Measurements from ENCODE around the gene LTK. TPM values are rescaled to one million over a fixed set of nuclear protein-coding genes. Genes with fewer than 3 reads are reported as not detected.

The LTK gene
- total RNA-seq, 1 donor from 2014 or later: 0.69 TPM

DNA sequence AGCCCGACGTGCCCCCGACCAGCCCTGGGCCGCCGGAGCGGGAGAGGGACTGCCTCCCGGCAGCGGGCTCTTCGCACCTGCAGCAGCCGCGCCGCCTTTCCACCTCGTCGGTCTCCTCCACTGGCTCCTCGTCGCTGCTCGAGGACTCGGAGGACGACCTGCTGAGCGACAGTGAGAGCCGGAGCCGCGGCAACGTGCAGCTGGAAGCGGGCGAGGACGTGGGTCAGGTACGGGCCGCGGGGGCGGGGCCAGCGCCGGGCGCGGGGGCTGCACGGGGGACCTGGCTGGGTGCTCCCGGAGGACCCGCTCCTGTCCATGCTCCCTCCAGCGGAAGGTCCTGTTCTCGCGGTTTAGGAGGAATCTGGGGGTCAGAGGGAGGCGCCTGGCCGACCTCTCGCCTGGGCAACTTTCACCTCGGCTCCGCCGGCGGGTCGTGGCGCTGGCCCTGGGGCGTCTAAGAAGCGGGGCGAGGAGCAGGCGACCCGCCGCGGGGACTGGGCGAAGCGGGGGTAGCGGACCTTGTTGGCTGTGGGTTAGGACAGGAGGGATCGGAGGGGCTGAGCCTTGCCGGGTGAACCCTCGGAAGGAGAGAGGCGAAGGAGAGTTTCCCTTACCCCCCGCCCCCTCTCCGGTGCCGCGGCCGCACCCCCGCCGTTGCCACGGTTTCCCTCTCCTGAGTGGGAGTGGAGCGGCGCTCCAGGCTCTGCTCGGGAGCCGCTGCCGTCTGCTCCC lies 19.3 kb downstream of the LTK start:
- DNase-seq (ENCODE audit: low read depth): no peak
- TF ChIP-seq, protein P1, sequence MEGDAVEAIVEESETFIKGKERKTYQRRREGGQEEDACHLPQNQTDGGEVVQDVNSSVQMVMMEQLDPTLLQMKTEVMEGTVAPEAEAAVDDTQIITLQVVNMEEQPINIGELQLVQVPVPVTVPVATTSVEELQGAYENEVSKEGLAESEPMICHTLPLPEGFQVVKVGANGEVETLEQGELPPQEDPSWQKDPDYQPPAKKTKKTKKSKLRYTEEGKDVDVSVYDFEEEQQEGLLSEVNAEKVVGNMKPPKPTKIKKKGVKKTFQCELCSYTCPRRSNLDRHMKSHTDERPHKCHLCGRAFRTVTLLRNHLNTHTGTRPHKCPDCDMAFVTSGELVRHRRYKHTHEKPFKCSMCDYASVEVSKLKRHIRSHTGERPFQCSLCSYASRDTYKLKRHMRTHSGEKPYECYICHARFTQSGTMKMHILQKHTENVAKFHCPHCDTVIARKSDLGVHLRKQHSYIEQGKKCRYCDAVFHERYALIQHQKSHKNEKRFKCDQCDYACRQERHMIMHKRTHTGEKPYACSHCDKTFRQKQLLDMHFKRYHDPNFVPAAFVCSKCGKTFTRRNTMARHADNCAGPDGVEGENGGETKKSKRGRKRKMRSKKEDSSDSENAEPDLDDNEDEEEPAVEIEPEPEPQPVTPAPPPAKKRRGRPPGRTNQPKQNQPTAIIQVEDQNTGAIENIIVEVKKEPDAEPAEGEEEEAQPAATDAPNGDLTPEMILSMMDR (conservative IDR thresholded peaks at IDR 0.05; ENCODE audit: low read depth, low read length): peak; percentile 9
- H3K4me3 ChIP-seq (ENCODE audit: low read depth, low read length): peak overlapping the region; percentile 57

DNA sequence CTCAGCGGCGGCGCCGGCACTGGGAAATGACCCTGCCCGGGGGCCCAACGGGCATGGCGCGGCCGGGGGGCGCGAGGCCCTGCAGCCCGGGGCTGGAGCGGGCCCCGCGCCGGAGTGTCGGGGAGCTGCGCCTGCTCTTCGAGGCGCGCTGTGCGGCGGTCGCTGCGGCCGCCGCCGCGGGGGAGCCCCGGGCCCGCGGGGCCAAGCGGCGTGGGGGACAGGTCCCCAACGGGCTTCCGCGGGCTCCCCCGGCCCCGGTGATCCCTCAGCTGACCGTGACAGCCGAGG lies 19.8 kb downstream of the LTK start:
- no peak for DNase-seq (ENCODE audit: low read depth)

DNA sequence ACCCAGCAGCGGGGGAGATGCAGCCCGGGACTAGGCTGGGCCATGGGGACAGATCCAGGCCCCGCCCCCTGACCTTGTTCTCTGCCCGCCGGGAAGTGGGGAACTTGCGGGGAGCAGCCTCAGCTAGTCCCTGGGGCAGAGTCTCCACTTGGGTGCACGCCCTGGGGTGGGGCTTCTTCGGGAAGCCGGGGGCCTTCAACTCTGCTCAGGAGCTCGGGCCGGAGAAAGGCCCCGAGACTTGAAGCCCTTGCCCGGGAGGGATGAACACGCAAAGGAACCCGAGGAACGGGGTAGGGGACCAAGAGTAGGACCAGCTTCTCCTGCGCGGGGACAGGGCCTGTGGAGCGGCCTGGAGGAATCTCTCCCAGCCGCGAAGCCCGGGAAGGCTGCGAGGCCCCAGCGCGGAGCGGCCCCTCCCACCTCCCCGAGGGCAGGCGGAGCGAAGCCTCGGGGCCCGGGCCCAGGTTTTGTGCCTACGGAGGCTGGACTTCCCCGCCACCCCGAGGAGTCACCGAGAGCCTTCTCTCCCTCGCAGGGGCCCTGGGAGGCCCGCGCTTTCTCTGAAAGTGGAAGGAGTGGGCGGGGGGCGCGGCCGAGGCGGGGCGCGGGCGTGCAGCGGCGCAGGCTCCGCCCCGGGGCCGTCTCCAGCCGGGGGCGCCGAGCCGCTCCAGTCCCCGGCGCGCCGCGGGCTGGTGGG lies 20.3 kb downstream of the LTK start, which contains the start of gene ITPKA:
ITPKA (plus strand) TSS at position 670 of the 697 bp plus-strand sequence. CDS start 54 bp downstream, outside the sequence.
- peak within 1 kb of the TSS; percentile 63 for H3K4me3 ChIP-seq (ENCODE audit: low read depth, low read length)

More for the DNA sequence above, 19.8 kb downstream of the LTK start:
- peak overlapping the region; percentile 63 for H3K4me3 ChIP-seq (ENCODE audit: low read depth, low read length)
- TF ChIP-seq, protein P1 (conservative IDR thresholded peaks at IDR 0.05; ENCODE audit: low read depth, low read length): no peak

DNA sequence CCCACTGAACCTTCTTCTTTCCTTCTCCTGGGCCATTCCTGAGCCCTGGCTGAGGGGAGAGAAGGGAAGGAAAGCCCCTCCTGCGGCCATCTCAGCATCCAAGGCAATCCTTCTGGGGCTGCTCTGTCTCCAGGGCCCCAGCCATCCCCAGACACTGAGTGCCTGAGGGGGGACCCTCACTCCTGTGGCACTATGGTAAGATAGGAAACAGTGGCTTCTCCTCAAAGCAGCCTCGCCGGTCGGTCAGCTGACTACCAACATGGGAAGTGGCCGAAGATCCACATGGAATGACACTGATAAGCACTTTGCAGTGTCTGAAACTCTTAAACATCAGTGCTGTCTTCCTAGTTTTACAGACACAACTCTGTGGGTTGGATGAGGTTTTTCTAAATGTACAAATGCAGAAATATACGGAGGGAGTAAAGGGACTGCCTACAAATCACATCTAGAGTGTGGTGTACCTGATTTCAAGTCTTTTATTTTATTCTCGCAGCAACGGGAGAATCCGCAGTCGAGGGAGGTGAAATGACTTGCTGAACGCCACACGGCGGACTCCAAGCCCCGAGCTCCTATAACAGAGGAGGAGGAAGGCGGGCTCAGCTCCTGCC lies 20.9 kb downstream of the LTK start:
- DNase-seq (ENCODE audit: low read depth): no peak
- peak overlapping the region; percentile 63 for H3K4me3 ChIP-seq (ENCODE audit: low read depth, low read length)
- TF ChIP-seq, protein P1 (conservative IDR thresholded peaks at IDR 0.05; ENCODE audit: low read depth, low read length): no peak

More for the DNA sequence above, 20.3 kb downstream of the LTK start, which contains the start of gene ITPKA:
- DNase-seq (ENCODE audit: low read depth): no peak
- TF ChIP-seq, protein P1 (conservative IDR thresholded peaks at IDR 0.05; ENCODE audit: low read depth, low read length): no peak

DNA sequence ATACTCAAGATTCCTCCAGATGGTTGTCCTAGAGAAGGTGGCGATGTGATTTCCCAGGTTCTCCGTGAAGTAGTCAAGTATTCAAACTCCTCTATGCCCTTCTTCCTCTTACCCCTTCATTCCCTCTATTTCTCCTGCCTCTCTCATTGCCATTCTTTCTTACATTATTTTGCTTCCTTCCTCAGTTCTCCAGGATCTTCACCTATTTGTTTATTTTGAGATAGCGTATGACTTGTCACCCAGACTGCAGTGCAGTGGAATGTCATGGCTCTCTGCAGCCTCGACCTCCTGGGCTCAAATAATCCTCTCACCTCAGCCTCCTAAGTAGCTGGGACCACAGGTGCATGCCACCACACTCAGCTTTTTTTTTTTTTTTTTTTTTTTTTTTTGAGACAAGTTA lies 21.7 kb downstream of the LTK start:
- TF ChIP-seq, protein P1 (conservative IDR thresholded peaks at IDR 0.05; ENCODE audit: low read depth, low read length): no peak
- H3K4me3 ChIP-seq (ENCODE audit: low read depth, low read length): no peak overlapping the region
- DNase-seq (ENCODE audit: low read depth): no peak

DNA sequence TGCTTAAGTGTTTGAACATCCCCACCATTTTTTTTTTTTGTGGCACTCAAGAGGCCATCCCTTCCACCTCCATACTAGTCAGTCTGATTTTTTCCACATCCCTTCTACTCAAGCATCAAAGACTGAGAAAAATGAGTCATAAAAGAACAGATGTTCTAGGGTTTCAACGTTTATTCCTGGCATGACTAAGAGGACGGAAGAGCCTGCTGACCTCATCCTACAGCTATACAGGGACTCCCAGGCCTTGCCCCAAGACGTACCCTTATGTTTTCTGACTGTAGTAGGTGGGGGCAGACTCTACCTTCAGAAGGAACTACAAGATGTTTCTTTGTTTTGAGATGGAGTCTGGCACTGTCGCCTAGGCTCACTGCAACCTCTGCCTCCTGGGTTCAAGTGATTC lies 23.3 kb downstream of the LTK start:
- DNase-seq (ENCODE audit: low read depth): peak; percentile 81
- TF ChIP-seq, protein P1 (conservative IDR thresholded peaks at IDR 0.05; ENCODE audit: low read depth, low read length): no peak
- no peak overlapping the region for H3K4me3 ChIP-seq (ENCODE audit: low read depth, low read length)

Data from epithelial cell of proximal tubule (primary cell).